HG02571 (cell line): ENCODE results near the gene STXBP4.

Experiments
- ATAC-seq: cut with Tn5 transposase; IDR thresholded peaks from one replicate; pipeline ENCODE4 v1.9.1; 2021; ENCODE audit warnings: mild to moderate bottlenecking, moderate library complexity; ENCODE audit not compliant: unreplicated experiment

The STXBP4 gene, protein sequence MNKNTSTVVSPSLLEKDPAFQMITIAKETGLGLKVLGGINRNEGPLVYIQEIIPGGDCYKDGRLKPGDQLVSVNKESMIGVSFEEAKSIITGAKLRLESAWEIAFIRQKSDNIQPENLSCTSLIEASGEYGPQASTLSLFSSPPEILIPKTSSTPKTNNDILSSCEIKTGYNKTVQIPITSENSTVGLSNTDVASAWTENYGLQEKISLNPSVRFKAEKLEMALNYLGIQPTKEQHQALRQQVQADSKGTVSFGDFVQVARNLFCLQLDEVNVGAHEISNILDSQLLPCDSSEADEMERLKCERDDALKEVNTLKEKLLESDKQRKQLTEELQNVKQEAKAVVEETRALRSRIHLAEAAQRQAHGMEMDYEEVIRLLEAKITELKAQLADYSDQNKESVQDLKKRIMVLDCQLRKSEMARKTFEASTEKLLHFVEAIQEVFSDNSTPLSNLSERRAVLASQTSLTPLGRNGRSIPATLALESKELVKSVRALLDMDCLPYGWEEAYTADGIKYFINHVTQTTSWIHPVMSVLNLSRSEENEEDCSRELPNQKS

DNA sequence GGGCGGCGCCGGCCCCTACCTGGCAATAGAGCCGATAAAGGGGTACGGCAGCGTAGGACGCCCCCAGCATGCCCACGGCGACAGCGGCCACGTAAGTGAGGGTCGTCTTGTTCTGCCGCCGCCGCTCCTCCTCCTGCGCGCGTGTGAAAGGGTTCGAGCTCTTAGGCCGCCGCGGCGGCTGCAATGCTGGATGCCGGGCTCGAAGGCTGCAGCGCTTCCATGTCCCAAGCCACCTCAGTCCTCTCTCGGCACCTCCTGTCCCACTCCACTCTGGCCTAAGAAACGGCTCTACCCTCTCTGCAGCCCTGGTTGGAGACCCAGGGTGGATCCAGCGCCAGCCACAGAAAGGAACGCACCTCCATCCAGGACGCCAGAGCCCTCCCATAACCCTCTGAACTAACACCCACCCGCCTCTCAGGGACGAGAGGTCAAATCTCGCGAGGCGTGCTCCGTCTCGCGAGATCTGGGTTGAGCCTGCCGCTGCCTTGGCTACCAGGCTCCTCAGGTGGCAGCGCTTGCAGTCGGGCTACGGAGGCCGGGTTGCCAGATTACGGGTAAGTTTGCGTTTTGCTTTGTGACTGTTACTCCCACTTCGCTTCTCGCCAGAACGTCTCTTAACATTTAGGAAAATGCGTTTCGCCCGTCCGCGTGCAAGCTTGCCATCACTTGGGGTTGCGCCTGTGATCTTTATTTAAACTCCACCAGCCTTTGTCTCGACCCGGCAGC is at the start of gene STXBP4, which contains the start of gene COX11:
Gene STXBP4 (plus strand): TSS at position 504 of the 726 bp plus-strand sequence. CDS start 17,455 bp downstream, outside the sequence.
Gene COX11 (minus strand): TSS at position 393 of the 726 bp plus-strand sequence. CDS start 8 bp downstream, at position 385.
- ATAC-seq = peak; percentile 93

DNA sequence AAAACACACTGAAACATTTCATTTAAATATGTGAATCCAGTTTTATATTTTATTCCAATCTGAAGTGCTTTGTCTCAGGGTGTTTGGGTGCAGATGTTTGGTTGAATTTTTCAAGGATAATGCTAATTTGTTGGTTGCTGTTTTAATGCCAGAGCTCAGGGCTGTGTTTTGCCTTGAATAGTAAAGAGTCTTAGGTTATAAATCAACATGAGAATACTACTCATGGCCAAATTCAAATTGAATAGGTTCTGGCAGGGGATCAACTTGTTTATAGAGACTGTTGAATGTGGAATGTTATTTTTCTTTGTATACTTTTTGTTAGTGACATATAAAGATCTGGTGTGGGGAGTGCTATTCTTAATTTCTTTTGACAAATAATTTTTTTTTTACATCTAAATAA is 49.1 kb upstream of the STXBP4 start:
- ATAC-seq = no peak

DNA sequence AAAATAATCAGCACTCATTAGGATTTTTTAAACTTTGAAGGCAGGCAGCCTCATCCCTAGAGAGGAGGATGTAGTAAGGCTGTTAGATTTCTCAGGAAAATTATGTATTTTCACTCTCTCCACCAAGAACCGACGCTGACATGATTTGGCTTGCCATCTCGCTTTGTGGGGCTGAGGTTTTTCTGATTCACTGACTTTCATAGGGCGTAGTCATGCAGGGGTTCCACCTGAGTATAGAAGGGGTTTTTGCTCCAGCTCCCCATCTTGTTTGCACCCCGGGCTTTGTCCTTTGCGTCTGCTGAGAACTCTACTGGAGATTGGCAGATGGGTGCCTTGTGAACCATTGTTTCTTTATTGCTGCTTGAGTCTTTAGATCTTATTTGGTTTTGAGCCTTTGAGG is 47.7 kb upstream of the STXBP4 start:
- ATAC-seq = no peak

DNA sequence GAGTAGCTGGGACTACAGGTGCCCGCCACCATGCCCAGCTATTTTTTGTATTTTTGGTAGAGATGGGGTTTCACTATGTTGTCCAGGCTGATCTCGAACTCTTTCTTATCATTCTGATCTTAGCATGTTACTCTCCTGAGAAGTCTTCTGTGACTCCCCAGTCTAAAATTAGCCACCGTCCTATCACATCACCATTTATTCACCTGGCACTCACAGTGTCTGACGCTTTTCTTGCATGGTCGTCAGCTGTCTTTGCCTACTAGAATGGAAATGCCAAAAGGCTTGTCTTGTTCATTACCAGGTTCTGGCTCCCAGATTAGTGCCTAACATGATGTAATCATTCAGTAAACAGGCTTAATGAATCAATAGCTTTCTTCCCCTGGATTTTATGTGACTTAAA is 44.2 kb upstream of the STXBP4 start:
- no peak for ATAC-seq

DNA sequence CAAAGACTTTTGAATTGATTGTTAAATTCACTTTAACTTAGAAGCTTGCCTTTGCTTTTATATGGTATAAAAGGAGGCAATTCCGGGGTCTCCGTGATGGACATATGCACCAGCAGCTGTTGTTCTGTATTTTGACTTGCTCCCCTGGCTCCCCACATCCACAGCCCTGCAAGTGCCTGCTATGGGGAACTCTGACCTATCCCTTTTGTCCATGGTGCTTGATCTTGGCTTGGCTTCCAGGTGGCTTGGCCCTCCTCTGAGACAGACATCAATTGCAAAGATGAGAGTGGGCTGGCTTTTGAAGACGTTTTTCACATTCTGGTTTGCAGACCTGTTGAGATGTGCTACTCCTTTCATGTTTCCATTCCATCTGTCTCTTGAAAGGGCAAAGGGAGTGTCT is 41.0 kb upstream of the STXBP4 start:
- ATAC-seq = no peak

DNA sequence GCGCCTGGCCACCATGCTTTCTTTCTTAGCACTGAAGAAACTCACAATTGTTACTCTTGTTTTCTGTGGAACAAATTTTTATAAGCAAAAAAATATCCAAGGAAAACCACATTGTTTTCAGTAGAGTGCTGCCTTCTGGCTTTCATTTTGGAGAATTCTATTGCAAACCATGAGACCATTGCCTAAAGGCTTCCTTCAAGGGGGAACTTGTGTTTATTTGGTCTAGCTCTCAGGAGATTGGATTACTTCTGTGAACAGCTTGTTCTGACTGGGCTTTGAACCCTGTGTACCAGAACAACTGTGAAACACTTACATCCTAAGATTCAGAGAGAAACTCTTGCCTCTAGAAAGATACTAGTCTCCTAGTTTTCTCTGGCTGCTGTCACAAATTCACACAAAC is 35.9 kb upstream of the STXBP4 start:
- ATAC-seq = no peak

DNA sequence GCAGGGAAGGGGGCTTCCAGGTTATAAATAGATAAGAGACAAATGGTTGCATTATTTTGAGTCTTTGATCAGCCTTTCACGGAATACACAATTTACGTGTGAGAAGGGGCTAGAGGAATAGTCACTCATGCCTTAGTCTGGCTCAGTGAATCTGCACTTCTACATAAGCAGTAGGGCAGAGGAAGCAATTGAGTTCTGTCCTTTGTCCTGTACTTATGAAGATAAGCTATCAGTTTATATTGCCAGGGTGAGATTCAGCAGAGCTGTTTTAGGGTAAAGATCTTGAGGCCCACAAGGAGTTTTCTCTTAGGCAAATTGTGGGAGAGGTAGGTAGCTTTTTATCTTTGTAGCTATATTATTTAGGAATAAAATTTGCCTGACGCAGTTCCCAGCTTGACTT is 34.6 kb upstream of the STXBP4 start:
- no peak for ATAC-seq

DNA sequence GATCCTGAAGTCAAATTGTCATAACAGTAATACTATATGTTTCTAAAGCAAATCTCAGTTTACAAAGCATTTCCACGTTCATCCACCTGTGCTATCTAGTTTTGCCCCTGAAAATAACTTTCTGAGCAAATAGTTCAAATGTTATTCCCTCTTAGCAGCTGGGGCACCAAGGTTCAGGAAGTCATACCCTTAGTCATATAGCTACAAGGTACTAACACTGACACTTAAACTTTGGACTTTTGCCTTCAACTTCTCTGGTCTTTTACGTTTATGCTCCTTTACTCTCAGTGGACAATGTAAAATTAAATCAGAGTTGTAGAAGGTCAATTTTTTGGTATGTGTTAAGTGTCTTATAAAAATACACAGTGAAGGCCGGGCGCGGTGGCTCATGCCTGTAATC is 33.1 kb upstream of the STXBP4 start:
- no peak for ATAC-seq

DNA sequence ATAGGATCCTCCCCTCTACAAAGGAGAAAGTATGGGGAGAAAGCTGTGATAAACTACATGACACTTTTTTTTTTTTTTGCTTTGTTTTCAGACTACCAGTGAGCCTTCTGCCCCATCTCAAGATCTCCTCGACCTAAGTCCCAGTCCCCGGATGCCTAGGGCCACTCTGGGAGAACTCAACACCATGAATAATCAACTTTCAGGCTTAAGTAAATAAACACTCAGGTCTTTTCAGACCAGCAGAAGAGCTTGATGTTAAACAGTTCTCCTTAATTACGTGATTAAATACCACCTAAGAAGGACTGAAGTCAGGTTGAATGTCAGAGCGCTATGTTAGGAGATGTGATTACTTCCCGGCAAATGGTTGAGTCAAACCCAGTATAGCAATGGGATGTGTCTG is 31.5 kb upstream of the STXBP4 start:
- ATAC-seq = no peak

DNA sequence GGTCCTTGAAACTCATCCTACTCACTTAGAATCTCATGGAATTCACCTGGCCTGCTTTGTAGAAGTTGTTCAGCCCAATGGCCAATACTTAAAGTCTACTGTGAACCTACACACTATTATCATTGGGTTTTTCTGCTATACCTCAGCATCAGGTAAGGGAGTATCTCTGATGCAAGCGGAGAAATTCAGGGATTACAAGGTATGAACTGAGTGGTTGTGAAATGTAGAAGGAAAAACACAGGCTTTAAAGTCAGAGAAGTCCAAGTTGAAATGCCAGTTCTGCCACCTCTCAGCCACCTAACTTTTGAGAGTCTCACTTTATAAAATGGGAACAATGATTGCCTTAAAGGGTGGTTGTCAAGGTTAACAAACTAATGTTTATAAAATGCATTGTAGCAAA is 31.1 kb upstream of the STXBP4 start:
- no peak for ATAC-seq

DNA sequence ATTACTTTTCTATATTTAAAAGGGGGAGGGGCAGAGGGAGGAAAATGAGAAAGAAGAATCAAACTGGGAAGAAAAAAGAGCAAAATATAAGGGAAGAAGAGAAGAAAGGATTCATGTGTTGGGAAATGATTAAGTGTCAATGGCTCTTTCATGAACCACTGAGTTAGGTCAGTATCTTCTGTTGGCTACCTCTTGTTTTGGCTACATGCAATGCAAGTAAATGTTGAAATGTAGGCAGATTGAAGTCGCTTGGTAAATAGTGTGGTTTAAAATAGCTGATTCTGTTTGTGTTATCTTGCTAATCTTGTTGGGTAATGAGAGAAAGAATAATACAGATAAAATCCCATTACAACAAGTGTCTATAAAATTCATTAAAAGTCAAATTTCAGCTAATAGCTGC is 27.3 kb upstream of the STXBP4 start:
- no peak for ATAC-seq

DNA sequence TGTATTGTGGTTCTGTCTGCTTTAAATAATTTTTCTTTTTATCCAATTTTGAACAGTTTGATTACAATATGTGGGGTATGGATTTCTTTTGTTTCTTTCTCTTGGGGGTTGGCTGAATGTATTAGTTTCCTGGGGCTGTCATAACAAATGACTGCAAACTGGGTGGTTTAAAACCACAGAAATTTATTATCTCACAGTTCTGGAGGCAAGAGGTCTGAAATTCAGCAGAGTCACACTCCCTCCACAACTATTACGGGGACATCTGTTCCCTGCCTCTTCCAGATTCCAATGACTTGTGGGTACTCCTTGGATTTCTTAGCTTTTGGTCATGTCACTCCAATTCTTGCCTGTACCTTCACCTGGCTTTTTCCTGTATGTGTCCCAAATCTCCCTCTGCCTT is 23.8 kb upstream of the STXBP4 start:
- ATAC-seq = no peak

DNA sequence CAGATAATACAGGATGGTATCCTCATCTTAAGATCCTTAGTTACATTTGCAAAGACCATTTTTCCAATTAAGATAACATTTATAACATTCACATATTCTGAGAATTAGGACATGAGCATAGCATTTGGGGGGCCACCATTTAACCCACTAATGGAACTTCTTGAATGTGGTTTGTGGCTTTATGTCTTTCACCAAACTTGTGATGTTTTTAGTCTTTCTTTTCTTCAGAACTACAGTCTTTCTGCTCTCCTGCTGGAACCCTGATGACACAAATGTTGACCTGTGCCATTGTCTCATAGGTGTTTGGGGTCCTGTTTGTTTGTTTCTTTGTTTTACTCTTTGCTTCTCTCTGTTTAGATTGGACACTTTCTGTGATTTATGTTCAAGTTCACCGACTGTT is 23.3 kb upstream of the STXBP4 start:
- no peak for ATAC-seq

DNA sequence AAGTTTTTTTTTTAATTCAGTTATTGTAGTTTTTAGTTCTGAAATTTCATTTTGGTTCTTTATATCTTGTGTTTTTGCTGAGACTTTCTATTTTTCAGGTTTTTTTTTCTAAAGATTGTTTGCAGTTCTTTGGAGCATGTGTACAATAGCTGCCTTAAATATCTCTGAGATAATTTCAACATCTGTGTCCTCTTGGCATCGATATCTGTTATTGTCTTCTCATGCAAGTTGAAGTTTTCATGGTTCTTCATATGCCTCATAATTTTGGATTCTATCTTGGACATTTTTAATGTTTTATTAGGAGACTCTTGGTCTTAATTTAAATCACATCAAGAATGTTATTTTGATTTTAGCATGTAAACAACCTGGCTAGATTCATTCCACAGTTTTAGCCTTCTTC is 22.9 kb upstream of the STXBP4 start:
- no peak for ATAC-seq

DNA sequence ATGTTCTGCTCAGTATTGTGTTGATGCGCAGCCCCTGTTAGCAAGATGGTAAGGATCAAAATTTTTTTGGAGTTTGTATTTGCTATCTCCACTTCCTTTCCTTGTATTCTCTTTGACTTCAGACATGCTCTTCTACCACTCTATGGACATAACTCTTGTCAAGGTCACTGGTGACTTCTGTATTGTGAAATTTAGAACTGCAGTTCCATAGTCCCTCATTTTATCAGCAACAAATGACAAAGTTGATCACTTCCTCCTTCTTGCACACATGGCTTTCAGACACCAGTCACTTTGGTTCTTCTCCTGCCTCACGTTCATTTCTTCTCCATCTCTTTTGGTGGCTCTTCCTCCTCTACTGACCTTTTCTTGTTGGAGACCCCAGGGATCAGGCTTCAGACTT is 21.2 kb upstream of the STXBP4 start:
- no peak for ATAC-seq

DNA sequence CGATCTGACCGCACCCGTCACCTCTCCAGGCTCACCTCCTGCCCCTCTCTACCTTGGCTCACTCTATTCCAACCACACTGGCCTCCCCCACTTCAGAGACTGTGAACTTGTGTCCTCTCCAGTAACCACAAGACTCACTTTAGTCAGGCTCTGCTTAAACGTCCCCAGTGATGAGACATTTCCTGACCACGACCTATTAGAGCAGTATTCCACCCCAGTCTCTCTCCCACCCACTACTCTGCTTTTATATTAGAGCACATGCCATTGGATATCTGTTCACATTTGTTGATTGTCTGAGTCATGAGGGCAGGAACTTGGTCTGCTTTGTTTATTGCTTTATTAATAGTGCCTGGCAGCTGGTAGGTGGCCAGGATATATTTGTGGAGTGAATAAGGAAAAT is 20.2 kb upstream of the STXBP4 start:
- no peak for ATAC-seq

DNA sequence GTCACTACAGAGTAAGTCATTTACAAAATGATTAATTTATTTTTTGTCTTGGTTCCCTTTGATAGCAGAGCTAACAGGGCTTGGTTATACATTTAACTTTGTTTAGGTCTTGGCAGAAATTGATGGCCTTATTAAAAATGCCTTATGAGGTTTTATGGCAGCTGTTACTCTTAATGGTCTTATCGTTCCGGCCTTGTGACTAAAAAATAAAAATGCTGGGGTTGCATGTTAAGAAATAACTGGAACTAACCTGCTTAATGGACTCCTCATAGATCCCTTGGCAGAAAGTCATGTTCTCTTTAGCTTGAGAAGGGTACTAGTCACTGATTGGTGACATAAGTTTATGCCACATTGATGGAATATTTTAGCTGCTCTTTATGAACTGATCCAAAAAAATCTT is 18.4 kb upstream of the STXBP4 start:
- no peak for ATAC-seq

DNA sequence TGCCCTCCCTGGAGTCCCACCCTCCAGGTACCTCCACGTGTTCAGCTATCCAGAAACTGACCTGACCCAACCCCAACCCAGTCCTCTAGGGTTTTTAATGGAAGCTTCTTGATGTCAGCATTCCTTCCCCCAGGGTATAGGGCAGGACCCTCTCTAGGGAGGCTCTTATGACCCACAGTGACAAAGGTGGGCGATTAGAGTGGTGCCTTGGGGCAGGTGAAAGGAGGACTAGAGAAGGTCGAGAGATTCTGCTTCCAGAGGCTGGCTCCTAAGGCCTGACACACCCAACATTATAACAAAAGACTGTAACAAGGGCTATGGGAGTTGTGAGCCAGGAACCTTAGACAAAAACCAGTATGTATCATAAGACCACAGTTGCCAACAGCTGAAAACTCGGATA is 17.3 kb upstream of the STXBP4 start:
- no peak for ATAC-seq

DNA sequence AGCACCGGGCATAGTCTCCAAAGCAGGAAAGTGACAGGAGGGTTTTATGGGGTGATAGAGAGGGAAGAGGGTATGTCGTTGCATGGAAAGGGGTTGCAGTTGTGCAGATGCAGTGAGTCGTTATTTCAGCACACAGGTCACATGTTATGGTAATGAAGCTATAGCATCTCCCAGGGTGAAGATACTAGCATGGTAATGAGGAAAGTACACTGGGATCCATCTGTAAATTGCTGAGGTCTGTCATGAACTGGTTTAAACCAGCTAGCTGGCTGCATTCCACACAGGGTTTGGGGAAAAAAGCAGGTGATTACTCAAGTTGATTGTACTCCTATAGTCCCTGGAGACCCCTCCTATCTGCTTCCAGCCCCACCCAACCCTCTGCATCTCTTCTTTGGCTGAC is 11.8 kb upstream of the STXBP4 start:
- no peak for ATAC-seq

DNA sequence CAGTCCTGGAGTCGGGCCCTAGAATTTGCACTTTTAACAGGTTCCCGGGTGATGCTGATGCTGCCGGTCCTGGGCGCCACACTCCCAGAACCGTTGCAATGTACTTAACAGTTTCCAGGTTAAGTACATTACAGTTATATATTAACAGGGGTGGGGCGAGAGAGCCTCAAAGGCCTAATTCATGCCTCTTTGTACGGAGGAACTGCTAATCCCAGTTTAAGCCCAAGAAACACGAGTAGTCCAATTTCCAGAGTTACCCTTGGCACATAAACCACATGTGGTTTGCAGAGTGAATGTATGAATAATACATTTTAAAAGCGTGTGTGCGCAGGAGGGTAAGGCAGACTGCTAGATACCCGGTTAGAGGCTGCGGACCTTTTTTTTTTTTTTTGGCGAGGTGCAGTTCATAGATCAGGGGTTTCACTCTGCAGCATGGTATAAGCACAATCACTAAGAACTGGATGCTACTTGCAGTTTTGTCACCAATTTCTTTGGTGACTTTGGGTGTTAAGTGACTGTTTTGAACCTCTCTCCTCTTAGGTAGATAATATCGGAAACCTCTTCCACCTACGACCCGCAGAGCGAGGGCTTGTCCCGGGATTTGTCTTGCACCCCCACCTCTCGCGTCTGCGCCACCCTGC is 824 bp upstream of the STXBP4 start:
- peak; percentile 3 for ATAC-seq

DNA sequence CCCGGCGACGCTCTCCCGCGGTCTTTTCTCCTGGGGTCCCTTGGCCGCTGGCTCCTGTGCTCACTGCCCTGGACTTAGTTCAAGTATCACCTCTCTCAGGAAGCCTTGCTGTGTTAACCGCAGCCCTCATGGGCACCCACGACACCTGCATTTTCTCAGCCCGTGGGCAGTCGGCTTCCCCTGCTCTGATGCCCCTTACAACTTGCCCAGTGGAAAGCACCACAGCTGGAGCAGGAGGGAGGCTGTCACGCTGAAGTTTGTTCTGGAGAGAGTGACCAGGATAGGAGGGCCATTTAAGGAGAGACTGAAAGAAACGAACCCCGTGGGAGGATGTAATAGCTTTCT is 395 bp downstream of the STXBP4 start:
- peak; percentile 29 for ATAC-seq
